Neural cell (in vitro differentiated cells): ENCODE results near the gene MRPL58. TPM values are rescaled to one million over a fixed set of nuclear protein-coding genes. Genes with fewer than 3 reads are reported as not detected.

Source experiments
- H2AFZ ChIP-seq: fragments of 200-600, 300-800 bp; sonication (generic), shearing (Covaris generic); 2 replicates; pipeline ENCODE4 v1.6.0; 2014; ENCODE audit warnings: low read depth, mild to moderate bottlenecking, antibody characterized with exemption, low read length, moderate library complexity
- H3F3A ChIP-seq: fragments of 200-600 bp; shearing (Covaris generic); 2 replicates; pipeline ENCODE4 v1.6.1; 2016; ENCODE audit warnings: mild to moderate bottlenecking, moderate library complexity, mixed read lengths, antibody characterized with exemption, low read length; ENCODE audit not compliant: insufficient read depth, poor library complexity, severe bottlenecking
- H3K27ac ChIP-seq: fragments of 200-600, 300-800 bp; sonication (generic), shearing (Covaris generic); 2 replicates; pipeline ENCODE4 v1.5.1; 2014; ENCODE audit warnings: mild to moderate bottlenecking, low read length, moderate library complexity
- H3K27me3 ChIP-seq: fragments of 300-800, 200-600 bp; sonication (generic), shearing (Covaris generic); 2 replicates; pipeline ENCODE4 v1.6.0; 2014; ENCODE audit warnings: mild to moderate bottlenecking, low read depth, low read length, moderate library complexity; ENCODE audit not compliant: insufficient read depth
- H3K36me3 ChIP-seq: fragments of 300-800, 200-600 bp; sonication (generic), shearing (Covaris generic); 2 replicates; pipeline ENCODE4 v1.5.1; 2014; ENCODE audit warnings: mild to moderate bottlenecking, antibody characterized with exemption, low read length, moderate library complexity; ENCODE audit not compliant: insufficient read depth
- H3K4me2 ChIP-seq: fragments of 300-800, 200-600 bp; sonication (generic), shearing (Covaris generic); 2 replicates; pipeline ENCODE4 v1.6.0; 2014; ENCODE audit warnings: mild to moderate bottlenecking, low read length
- H3K4me3 ChIP-seq: fragments of 300-800, 200-600 bp; sonication (generic), shearing (Covaris generic); 2 replicates; pipeline ENCODE4 v1.5.1; 2014; ENCODE audit warnings: mild to moderate bottlenecking, low read length, moderate library complexity
- H3K79me2 ChIP-seq: fragments of 200-600 bp; shearing (Covaris generic); replicated peaks from 2 replicates; pipeline ENCODE4 v1.6.0; 2014; ENCODE audit warnings: mild to moderate bottlenecking, low read length, moderate library complexity; ENCODE audit not compliant: insufficient read depth
- H3K9ac ChIP-seq: fragments of 300-800, 200-600 bp; sonication (generic), shearing (Covaris generic); 2 replicates; pipeline ENCODE4 v1.6.1; 2016; ENCODE audit warnings: mild to moderate bottlenecking, low read length, mixed read lengths
- H3K9me2 ChIP-seq: fragments of 200-600 bp; shearing (Covaris generic); 2 replicates; pipeline ENCODE4 v1.6.1; 2016; ENCODE audit warnings: mild to moderate bottlenecking, low read length, mixed read lengths; ENCODE audit not compliant: insufficient read depth
- H3K9me3 ChIP-seq: fragments of 200-600, 300-800 bp; sonication (generic), shearing (Covaris generic); 2 replicates; pipeline ENCODE4 v1.6.1; 2016; ENCODE audit warnings: mild to moderate bottlenecking, mixed run types, low read length, moderate library complexity, mixed read lengths
- H4K20me1 ChIP-seq: fragments of 200-600 bp; shearing (Covaris generic); 2 replicates; pipeline ENCODE4 v1.6.1; 2016; ENCODE audit warnings: mild to moderate bottlenecking, mixed run types; ENCODE audit not compliant: insufficient read depth
- EP300 ChIP-seq: fragments of 450-650 bp; conservative IDR thresholded peaks from 2 replicates; pipeline ENCODE4 v1.6.1; 2014; ENCODE audit warnings: antibody characterized with exemption, mild to moderate bottlenecking, moderate library complexity; ENCODE audit not compliant: poor library complexity, severe bottlenecking
- EZH2 ChIP-seq: fragments of 200-600, 300-800 bp; shearing (Covaris generic), sonication (generic); IDR thresholded peaks from 2 replicates; pipeline ENCODE4 v1.6.1; 2014; ENCODE audit warnings: antibody characterized with exemption, low read length, borderline replicate concordance, mild to moderate bottlenecking; ENCODE audit not compliant: insufficient read depth, poor library complexity, severe bottlenecking
- MXI1 ChIP-seq: fragments of 450-650 bp; conservative IDR thresholded peaks from 2 replicates; pipeline ENCODE4 v1.6.1; 2014; ENCODE audit warnings: antibody characterized with exemption, mild to moderate bottlenecking; ENCODE audit not compliant: poor library complexity, severe bottlenecking
- POLR2AphosphoS5 ChIP-seq: IDR thresholded peaks from 2 replicates; pipeline ENCODE4 v1.6.1; 2012
- RAD21 ChIP-seq: fragments of 450-650 bp; conservative IDR thresholded peaks from 2 replicates; pipeline ENCODE4 v1.6.1; 2014; ENCODE audit warnings: antibody characterized with exemption, mild to moderate bottlenecking, moderate library complexity
- SMC3 ChIP-seq: fragments of 450-650 bp; conservative IDR thresholded peaks from 2 replicates; pipeline ENCODE4 v1.6.1; 2014; ENCODE audit warnings: antibody characterized with exemption, mild to moderate bottlenecking, moderate library complexity; ENCODE audit not compliant: poor library complexity
- TAF1 ChIP-seq: IDR thresholded peaks from 2 replicates; pipeline ENCODE4 v1.6.1; 2012; ENCODE audit warnings: low read depth
- polyA plus RNA-seq: library from polyadenylated mRNA; depleted of rRNA; stranded (reverse); fragments of >200 nt; gene quantifications from 2 replicates; pipeline ENCODE4 v1.2.3, GENCODE V29; 2014
- TF ChIP-seq, protein P1 (sequence below): IDR thresholded peaks from 2 replicates; pipeline ENCODE4 v1.6.1; 2012; ENCODE audit warnings: borderline replicate concordance
- TF ChIP-seq, protein P2 (sequence below): fragments of 450-650 bp; IDR thresholded peaks from 2 replicates; pipeline ENCODE4 v1.5.1; 2014; ENCODE audit warnings: antibody characterized with exemption, mild to moderate bottlenecking, moderate library complexity; ENCODE audit not compliant: poor library complexity, severe bottlenecking

The MRPL58 gene
- polyA plus RNA-seq, 1 donor from 2014 or later: 47.4 TPM

DNA sequence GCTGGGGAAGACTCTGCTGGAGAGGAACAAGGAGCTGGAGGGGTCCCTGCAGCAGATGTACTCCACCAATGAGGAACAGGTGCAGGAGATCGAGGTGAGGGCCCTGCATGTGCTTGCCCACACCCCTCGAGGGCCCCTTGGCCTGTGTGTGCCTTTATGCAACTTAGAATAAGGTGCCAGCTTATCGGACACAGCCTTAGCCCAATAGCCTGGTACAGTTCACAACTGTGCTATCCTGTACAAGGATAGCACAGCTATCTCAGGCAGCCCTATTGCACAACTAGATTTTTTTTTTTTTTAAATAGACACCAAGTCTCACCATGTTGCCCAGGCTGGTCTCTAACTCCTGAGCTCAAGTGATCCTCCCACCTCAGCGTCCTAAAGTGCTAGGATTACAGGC, 12.9 kb upstream of the MRPL58 start:
- no peak overlapping the region for H3K4me3 ChIP-seq
- H3K27ac ChIP-seq: no peak overlapping the region
- no peaks in the 10 kb centered on the region for H3K9me3 ChIP-seq
- H3K36me3 ChIP-seq: no peaks in the 10 kb centered on the region
- H3K9ac ChIP-seq: no peak overlapping the region
- H2AFZ ChIP-seq: no peak overlapping the region
- H3K4me2 ChIP-seq: no peak overlapping the region
- H3F3A ChIP-seq: no peaks in the 10 kb centered on the region
- TF ChIP-seq RAD21 (no peak), EZH2 (no peak), MXI1 (no peak), TAF1 (no peak), SMC3 (no peak), EP300 (no peak), POLR2AphosphoS5 (no peak)
- TF ChIP-seq, protein P1, sequence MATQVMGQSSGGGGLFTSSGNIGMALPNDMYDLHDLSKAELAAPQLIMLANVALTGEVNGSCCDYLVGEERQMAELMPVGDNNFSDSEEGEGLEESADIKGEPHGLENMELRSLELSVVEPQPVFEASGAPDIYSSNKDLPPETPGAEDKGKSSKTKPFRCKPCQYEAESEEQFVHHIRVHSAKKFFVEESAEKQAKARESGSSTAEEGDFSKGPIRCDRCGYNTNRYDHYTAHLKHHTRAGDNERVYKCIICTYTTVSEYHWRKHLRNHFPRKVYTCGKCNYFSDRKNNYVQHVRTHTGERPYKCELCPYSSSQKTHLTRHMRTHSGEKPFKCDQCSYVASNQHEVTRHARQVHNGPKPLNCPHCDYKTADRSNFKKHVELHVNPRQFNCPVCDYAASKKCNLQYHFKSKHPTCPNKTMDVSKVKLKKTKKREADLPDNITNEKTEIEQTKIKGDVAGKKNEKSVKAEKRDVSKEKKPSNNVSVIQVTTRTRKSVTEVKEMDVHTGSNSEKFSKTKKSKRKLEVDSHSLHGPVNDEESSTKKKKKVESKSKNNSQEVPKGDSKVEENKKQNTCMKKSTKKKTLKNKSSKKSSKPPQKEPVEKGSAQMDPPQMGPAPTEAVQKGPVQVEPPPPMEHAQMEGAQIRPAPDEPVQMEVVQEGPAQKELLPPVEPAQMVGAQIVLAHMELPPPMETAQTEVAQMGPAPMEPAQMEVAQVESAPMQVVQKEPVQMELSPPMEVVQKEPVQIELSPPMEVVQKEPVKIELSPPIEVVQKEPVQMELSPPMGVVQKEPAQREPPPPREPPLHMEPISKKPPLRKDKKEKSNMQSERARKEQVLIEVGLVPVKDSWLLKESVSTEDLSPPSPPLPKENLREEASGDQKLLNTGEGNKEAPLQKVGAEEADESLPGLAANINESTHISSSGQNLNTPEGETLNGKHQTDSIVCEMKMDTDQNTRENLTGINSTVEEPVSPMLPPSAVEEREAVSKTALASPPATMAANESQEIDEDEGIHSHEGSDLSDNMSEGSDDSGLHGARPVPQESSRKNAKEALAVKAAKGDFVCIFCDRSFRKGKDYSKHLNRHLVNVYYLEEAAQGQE: no peak
- TF ChIP-seq, protein P2, sequence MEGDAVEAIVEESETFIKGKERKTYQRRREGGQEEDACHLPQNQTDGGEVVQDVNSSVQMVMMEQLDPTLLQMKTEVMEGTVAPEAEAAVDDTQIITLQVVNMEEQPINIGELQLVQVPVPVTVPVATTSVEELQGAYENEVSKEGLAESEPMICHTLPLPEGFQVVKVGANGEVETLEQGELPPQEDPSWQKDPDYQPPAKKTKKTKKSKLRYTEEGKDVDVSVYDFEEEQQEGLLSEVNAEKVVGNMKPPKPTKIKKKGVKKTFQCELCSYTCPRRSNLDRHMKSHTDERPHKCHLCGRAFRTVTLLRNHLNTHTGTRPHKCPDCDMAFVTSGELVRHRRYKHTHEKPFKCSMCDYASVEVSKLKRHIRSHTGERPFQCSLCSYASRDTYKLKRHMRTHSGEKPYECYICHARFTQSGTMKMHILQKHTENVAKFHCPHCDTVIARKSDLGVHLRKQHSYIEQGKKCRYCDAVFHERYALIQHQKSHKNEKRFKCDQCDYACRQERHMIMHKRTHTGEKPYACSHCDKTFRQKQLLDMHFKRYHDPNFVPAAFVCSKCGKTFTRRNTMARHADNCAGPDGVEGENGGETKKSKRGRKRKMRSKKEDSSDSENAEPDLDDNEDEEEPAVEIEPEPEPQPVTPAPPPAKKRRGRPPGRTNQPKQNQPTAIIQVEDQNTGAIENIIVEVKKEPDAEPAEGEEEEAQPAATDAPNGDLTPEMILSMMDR: no peak
- no peaks in the 10 kb centered on the region for H3K9me2 ChIP-seq
- no peaks in the 10 kb centered on the region for H3K27me3 ChIP-seq
- no peaks in the 10 kb centered on the region for H3K79me2 ChIP-seq
- H4K20me1 ChIP-seq: no peaks in the 10 kb centered on the region

GRCh38 chr17:75001915-75002843, 10.3 kb upstream of the MRPL58 start:
- H3K9ac ChIP-seq: no peak overlapping the region
- H3K9me3 ChIP-seq: no peaks in the 10 kb centered on the region
- H2AFZ ChIP-seq: no peak overlapping the region
- H3K27me3 ChIP-seq: no peaks in the 10 kb centered on the region
- H3F3A ChIP-seq: no peaks in the 10 kb centered on the region
- no peak overlapping the region for H3K4me2 ChIP-seq
- H4K20me1 ChIP-seq: no peaks in the 10 kb centered on the region
- H3K27ac ChIP-seq: no peak overlapping the region
- H3K36me3 ChIP-seq: no peaks in the 10 kb centered on the region
- TF ChIP-seq SMC3 (no peak), MXI1 (no peak), RAD21 (no peak), EP300 (no peak), POLR2AphosphoS5 (no peak), EZH2 (no peak), TAF1 (no peak)
- TF ChIP-seq, protein P1: no peak
- TF ChIP-seq, protein P2: no peak
- H3K4me3 ChIP-seq: no peak overlapping the region
- no peaks in the 10 kb centered on the region for H3K79me2 ChIP-seq
- no peaks in the 10 kb centered on the region for H3K9me2 ChIP-seq
